Right lung (tissue), 10 donors: ENCODE results near the gene MARCKS. TPM values are rescaled to one million over a fixed set of nuclear protein-coding genes. Genes with fewer than 3 reads are reported as not detected.
A peak's percentile ranks its signal among the peaks of the same experiment; 100 is the strongest.

Experiments used
- DNase-seq, 2 donors: peaks; one replicate each; pipeline ENCODE4 v3.0.0-alpha.2; 2013
- long read RNA-seq, 8 donors: transcript quantifications; one replicate each; lab custom pipeline, GENCODE V29; 2026
- polyA plus RNA-seq, 5 donors: library from polyadenylated mRNA; unstranded; fragments of 120-200 nt; gene quantifications; one replicate each; pipeline versions ENCODE4 v1.2.1 to v1.2.3, GENCODE V29; 2013; ENCODE audit warnings: inconsistent platforms in 1 of 5, low replicate concordance in 1 of 5; ENCODE audit not compliant: insufficient read length in 5 of 5, insufficient read depth in 1 of 5

The MARCKS gene
- 100 to 1,000 TPM; 263 to 332 (median 274) TPM for polyA plus RNA-seq
- long read RNA-seq, donor 1, full-length matches to known transcripts: 278 of 368 reads
- long read RNA-seq, donor 1, partial matches to known transcripts: 85 of 368 reads
- long read RNA-seq, donor 1, other reads (novel, unspliced or antisense): 5 of 368 reads
- long read RNA-seq, donor 2, full-length matches to known transcripts: 137 of 166 reads
- long read RNA-seq, donor 2, partial matches to known transcripts: 22 of 166 reads
- long read RNA-seq, donor 2, other reads (novel, unspliced or antisense): 7 of 166 reads
- long read RNA-seq, donor 3, full-length matches to known transcripts: 149 of 181 reads
- long read RNA-seq, donor 3, partial matches to known transcripts: 32 of 181 reads
- long read RNA-seq, donor 3, other reads (novel, unspliced or antisense): 0 of 181 reads
- long read RNA-seq, donor 4, full-length matches to known transcripts: 170 of 223 reads
- long read RNA-seq, donor 4, partial matches to known transcripts: 47 of 223 reads
- long read RNA-seq, donor 4, other reads (novel, unspliced or antisense): 6 of 223 reads
- long read RNA-seq, donor 5, full-length matches to known transcripts: 327 of 436 reads
- long read RNA-seq, donor 5, partial matches to known transcripts: 98 of 436 reads
- long read RNA-seq, donor 5, other reads (novel, unspliced or antisense): 11 of 436 reads
- long read RNA-seq, donor 6, full-length matches to known transcripts: 253 of 273 reads
- long read RNA-seq, donor 6, partial matches to known transcripts: 14 of 273 reads
- long read RNA-seq, donor 6, other reads (novel, unspliced or antisense): 6 of 273 reads
- long read RNA-seq, donor 7, full-length matches to known transcripts: 141 of 307 reads
- long read RNA-seq, donor 7, partial matches to known transcripts: 160 of 307 reads
- long read RNA-seq, donor 7, other reads (novel, unspliced or antisense): 6 of 307 reads
- long read RNA-seq, donor 8, full-length matches to known transcripts: 100 of 139 reads
- long read RNA-seq, donor 8, partial matches to known transcripts: 28 of 139 reads
- long read RNA-seq, donor 8, other reads (novel, unspliced or antisense): 11 of 139 reads

- DNase-seq: peak; percentile 94
These were observed at the start of gene MARCKS for GRCh38 chr6:113856625-113857555. MARCKS (plus strand) TSS chr6:113857345; CDS start chr6:113857746, 401 bp downstream.

GRCh38 chr6:113809826-113810225 lies 47.3 kb upstream of the MARCKS start:
- DNase-seq: no peak

GRCh38 chr6:113813142-113813541 lies 44.0 kb upstream of the MARCKS start:
- DNase-seq: no peak

- DNase-seq: no peak
These were observed 38.6 kb upstream of the MARCKS start for GRCh38 chr6:113818578-113818977.

- no peak for DNase-seq
These were observed 37.8 kb upstream of the MARCKS start for GRCh38 chr6:113819169-113819830.

- no peak for DNase-seq
These were observed 36.4 kb upstream of the MARCKS start for GRCh38 chr6:113820761-113821160.

- DNase-seq: no peak
These were observed 35.7 kb upstream of the MARCKS start for GRCh38 chr6:113821445-113821844.

- no peak for DNase-seq
These were observed 33.2 kb upstream of the MARCKS start for GRCh38 chr6:113823916-113824315.

- no peak for DNase-seq
These were observed 32.7 kb upstream of the MARCKS start for GRCh38 chr6:113824411-113824810.

- DNase-seq: no peak
These were observed 32.3 kb upstream of the MARCKS start for GRCh38 chr6:113824866-113825265.

- peak; percentile 87 for DNase-seq
These were observed 31.4 kb upstream of the MARCKS start for GRCh38 chr6:113825781-113826180.

- no peak for DNase-seq
These were observed 28.0 kb upstream of the MARCKS start for GRCh38 chr6:113828984-113829695.

GRCh38 chr6:113829696-113830045 lies 27.5 kb upstream of the MARCKS start:
- no peak for DNase-seq

GRCh38 chr6:113830140-113830539 lies 27.0 kb upstream of the MARCKS start:
- no peak for DNase-seq

GRCh38 chr6:113833537-113833936 lies 23.6 kb upstream of the MARCKS start:
- no peak for DNase-seq

GRCh38 chr6:113837170-113837569 lies 20.0 kb upstream of the MARCKS start:
- no peak for DNase-seq

GRCh38 chr6:113842165-113842564 lies 15.0 kb upstream of the MARCKS start:
- DNase-seq: no peak

- no peak for DNase-seq
These were observed 13.6 kb upstream of the MARCKS start for GRCh38 chr6:113843500-113844073.

- DNase-seq: no peak
These were observed 10.6 kb upstream of the MARCKS start for GRCh38 chr6:113846577-113846976.

- DNase-seq: no peak
These were observed 9.7 kb upstream of the MARCKS start for GRCh38 chr6:113847447-113847846.
